HG03457 (cell line): Measurements from ENCODE around the gene SLC50A1.

Experiments used
- ATAC-seq: cut with Tn5 transposase; IDR thresholded peaks from one replicate; pipeline ENCODE4 v1.9.1; 2021; ENCODE audit warnings: moderate number of reproducible peaks; ENCODE audit not compliant: unreplicated experiment

SLC50A1 gene

DNA sequence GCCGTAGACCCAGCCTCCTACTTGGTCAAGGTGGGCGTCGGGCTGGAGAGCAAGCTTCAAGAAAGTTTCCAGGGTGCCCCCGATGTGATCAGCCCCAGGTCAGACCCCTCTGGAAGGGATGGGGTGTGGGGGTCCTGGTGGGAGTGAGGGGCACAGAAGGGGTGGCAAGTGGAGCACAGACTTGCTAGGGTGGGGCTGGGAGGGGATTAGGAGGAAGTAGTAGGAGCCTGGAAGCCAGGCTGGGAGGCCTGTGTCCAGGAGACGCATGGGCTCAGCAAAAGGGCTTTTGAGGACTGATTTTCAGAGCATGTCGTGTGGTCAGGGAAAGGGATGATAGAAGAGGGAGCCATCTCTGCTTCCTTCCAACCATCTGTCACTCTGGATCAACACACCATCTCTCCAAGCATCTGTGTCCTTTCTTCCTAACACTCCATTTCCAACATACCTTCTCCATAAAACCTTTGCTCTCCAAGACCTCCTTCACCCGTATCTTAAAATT is 46.4 kb downstream of the SLC50A1 start:
- no peak for ATAC-seq

DNA sequence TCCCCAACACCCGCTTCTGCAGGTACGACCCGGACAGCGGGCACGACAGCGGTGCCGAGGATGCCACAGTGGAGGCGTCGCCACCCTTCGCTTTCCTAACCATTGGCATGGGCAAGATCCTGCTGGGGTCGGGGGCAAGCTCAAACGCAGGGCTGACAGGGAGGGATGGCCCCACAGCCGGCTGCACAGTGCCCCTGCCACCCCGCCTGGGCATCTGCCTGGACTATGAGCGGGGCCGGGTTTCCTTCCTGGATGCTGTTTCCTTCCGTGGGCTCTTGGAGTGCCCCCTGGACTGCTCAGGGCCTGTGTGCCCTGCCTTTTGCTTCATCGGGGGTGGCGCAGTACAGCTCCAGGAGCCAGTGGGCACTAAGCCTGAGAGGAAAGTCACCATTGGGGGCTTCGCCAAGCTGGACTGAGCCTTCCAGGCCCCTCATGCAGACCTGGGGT is 48.1 kb downstream of the SLC50A1 start:
- no peak for ATAC-seq

DNA sequence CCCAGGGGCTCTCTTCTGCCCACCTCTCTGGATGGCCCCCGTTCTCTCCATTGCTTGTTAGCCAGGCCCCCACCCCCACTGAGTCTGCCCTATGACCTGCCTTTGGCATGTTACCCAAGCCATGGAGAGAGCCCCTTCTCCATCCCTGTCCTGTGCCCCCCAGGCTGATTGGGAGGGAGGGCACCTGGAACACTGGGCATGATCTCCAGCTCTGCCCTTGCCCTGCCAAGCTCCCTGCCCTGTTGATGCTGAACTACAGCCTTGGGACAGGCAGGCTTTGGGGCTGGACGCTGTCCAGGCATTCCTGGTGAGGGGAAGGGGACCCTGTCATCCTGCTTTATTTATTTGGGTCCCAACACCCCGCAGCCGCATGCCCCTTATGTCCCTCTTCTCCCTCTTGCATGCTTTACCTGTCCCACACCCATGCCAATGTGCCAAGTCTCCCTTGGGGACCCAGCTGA is 48.7 kb downstream of the SLC50A1 start:
- ATAC-seq = no peak

DNA sequence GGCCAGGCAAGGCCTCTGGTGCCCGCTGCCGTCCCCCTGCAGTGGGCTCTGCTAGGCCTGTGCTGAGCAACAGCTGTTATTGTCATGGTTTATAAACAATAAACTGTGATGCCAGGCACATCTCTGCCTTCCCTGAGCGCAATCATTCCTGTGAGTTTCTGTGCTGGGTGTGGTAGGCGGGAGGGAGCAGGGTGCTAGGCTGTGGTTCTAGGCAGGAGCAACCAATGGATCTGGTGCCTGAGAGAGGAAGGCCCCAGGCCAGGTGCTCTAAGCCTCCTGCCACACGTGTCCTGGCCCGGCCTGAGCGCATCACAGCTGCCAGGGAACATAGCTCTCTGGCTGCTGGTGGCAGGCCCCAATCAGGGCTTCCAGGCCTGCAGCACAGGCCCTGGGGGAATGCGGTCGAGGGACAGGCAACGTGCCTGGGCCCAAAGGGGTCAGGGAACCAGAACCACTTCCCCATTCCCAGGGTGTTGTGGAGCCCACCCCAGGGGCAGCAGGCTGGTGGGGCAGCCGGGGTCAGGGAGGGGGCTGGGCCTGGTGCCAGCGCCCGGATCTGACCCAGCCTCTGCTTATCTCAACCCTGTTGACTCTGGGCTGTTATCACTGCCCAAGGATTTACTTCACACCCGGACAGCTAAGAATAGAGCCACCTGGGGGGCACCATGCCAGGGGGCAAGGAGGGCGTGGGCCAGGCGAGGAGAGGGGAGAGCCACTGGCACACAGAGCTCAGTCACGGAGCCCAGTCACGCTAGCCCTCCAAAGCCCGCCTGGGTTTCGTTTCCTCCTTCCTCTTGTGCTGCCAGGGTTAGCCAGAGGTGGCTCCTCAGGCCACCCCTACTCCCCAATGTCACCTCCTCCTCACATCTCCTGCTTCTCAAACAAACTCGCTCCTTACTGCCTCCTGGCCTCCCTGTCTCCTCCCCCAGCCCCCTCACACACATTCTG is 49.5 kb downstream of the SLC50A1 start:
- ATAC-seq = peak; percentile 67

DNA sequence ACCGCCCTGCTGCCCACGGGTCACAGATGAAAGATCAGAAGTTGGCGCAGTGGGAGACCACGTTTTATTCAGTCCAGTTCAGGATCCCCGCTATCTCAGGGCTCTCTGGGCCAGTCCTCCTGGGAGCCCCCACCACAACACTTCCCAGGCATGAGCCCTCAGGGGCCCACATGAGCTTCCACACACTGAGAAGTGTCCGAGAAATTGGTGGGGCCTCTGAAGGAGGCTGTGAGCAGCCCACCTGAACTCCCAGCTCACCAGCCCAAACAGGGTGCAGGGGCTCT is 50.1 kb downstream of the SLC50A1 start:
- ATAC-seq = no peak

DNA sequence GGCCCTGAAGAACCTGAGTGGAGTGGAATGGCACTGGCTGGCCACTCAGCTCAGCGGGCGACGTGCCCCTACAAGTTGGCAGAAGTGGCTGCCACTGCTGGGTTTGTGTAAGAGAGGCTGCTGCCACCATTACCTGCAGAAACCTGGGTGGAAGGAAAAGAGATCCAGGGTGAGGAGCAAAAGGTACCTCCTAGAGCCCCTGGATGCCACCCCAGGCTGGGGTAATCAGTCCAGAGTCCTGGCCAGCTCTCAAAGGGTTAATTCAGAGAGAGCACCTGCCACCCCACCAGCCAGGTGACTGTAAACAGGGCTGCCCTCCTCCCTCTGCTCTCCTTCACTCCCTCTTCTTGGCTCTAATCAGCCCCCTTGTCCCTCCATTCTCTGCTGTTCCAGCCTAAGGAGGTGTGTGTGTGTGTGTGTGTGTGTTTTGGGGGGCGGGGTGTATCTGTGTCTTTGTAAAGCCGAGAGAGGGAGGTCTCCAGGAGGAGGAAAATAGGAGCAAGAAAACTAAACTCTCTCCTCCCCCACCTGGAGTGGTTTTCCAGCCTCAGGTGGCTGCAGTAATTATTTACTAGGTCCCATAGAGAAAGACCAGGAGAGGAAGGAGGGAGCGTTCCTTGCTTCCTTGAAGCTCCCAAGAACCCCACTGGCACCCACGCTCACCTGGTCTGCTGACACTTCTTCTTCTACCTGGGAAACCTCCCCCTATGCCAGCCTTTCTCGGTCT is 50.6 kb downstream of the SLC50A1 start:
- no peak for ATAC-seq

DNA sequence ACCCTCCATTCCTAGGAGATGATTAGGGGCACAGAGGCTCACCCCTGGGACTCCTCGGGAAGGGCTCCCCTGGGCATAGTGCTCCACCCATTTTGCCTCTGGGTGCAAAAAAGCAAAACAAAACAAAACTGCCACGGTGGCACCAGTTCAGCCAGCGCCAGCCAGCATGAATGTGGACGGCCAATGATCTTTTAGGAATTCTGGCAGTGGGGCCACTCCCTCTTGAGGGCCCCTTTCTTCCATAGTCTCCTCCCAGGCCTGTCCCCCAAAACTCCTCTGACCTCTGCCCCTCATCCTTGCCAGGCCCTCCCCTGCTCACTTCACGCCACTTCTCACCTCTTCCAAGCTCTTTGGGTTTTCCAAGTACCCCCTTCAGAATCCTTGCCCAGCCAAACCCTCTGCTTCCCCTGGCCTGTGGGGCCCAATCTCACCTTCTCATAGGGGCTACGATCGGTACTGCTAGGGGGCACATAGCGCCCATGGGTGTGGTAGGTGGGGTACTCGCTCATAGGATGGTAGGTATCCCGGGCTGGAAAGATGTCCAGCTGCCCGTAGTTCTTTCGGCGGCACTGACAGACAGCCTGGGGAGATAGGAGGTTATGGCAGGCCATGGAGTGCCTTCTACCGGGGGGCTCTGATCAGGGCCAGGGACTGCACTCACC is 51.3 kb downstream of the SLC50A1 start:
- no peak for ATAC-seq

DNA sequence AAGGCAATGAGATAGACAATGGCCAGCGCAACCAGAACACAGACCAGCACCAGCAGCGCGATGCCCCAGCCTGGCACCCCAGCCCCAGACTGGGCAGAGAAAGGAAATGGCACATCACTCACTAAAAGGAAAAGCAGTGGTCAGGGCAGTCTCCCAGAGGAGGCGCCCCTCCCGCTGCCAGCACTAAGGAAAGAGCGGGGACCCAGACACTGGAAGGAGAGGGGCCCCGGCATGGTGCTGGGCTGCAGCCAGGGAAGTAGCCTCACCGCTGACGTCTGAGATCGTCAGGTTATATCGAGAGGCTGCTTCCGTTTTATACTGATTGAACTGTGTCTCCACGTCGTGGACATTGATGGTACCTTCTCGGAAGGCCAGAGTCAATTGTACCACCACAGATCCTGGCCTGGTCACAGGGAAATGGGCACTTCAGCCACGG is 51.8 kb downstream of the SLC50A1 start:
- no peak for ATAC-seq

DNA sequence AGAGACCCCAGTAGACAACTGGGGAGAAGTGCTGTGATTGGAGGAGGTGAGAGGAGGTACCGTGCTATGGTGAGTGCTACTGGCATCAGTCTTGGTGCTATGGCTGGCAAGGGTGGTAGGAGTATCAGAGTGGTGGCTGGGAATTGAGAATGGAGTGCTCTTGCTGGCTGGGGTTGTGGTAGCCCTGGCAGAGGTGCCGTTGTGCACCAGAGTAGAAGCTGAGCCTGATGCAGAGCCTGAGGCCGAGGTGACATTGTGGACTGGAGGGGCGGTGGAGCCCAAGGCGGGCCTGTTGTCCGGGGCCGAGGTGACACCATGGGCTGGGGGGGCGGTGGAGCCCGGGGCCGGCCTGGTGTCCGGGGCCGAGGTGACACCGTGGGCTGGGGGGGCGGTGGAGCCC is 52.6 kb downstream of the SLC50A1 start:
- ATAC-seq = no peak
